B cell (primary cell): Measurements from ENCODE around the gene TNFRSF1A. TPM values are rescaled to one million over a fixed set of nuclear protein-coding genes. Genes with fewer than 3 reads are reported as not detected.

ENCODE experiments used
- ATAC-seq: fragments of 200-7000 bp; cut with Tn5 transposase; one replicate; pipeline ENCODE4 v1.10.0; 2021; ENCODE audit warnings: low read depth, mild to moderate bottlenecking, moderate number of reproducible peaks, moderate library complexity
- CTCF ChIA-PET: fragments of 350-600 bp; sonication (Branson Sonifier 250); formaldehyde crosslinking; loops from one replicate; lab custom pipeline; 2021; ENCODE audit warnings: antibody characterized with exemption, inconsistent platforms; lab: Charles Lee
- POLR2A ChIA-PET: fragments of 350-600 bp; sonication (Branson Sonifier 250); formaldehyde crosslinking; loops from one replicate; lab custom pipeline; 2021; ENCODE audit warnings: antibody characterized with exemption; lab: Charles Lee
- DNase-seq: peaks from one replicate; pipeline ENCODE4 v3.0.0; 2013
- H2AFZ ChIP-seq: 2 replicates; pipeline ENCODE4 v1.6.1; 2012; ENCODE audit warnings: mild to moderate bottlenecking, low read depth, low read length; ENCODE audit not compliant: insufficient read depth, poor library complexity, severe bottlenecking
- H3K27ac ChIP-seq, 2 donors: 1 replicate in 1 of 2; 2 replicates in 1 of 2; pipeline ENCODE4 v1.5.1; 2012 to 2013; ENCODE audit warnings: low read length in 2 of 2, mild to moderate bottlenecking in 2 of 2, moderate library complexity in 1 of 2
- H3K27me3 ChIP-seq, 4 experiments: fragments of 200-600 bp in 1 of 4; sonication (generic) in 1 of 4; replicated peaks in 1 of 4; 1 replicate in 2 of 4; 2 replicates in 2 of 4; pipeline versions ENCODE4 v1.6.1 to v1.7.0; 2013 to 2016; ENCODE audit warnings: low read length in 3 of 4, mild to moderate bottlenecking in 2 of 4, mixed read lengths in 1 of 4, moderate library complexity in 1 of 4; ENCODE audit not compliant: insufficient read depth in 4 of 4, control insufficient read depth in 3 of 4; ENCODE audit errors: control extremely low read depth in 1 of 4
- H3K36me3 ChIP-seq, 2 experiments: replicated peaks in 1 of 2; 1 replicate in 1 of 2; 2 replicates in 1 of 2; pipeline versions ENCODE4 v1.6.1 to v1.7.1; 2013; ENCODE audit warnings: low read length in 1 of 2; ENCODE audit not compliant: insufficient read depth in 2 of 2, control insufficient read depth in 1 of 2; ENCODE audit errors: control extremely low read depth in 1 of 2, extremely low read depth in 1 of 2
- H3K4me1 ChIP-seq, 2 donors: fragments of 200-600 bp in 1 of 2; sonication (generic) in 1 of 2; 1 replicate in 1 of 2; 2 replicates in 1 of 2; pipeline versions ENCODE4 v1.5.1 to v1.6.1; 2013 to 2017; ENCODE audit warnings: low read length in 2 of 2; ENCODE audit not compliant: control insufficient read depth in 2 of 2, insufficient read depth in 2 of 2
- H3K4me2 ChIP-seq: replicated peaks from 2 replicates; pipeline ENCODE3; 2012; ENCODE audit warnings: mild to moderate bottlenecking, low read depth, low read length; ENCODE audit not compliant: poor library complexity, severe bottlenecking
- H3K4me3 ChIP-seq, 5 experiments: fragments of 200-600 bp in 1 of 5; sonication (generic) in 1 of 5; 1 replicate in 3 of 5; 2 replicates in 2 of 5; pipeline versions ENCODE4 v1.5.1 to v1.7.0; 2011 to 2016; ENCODE audit warnings: low read length in 4 of 5, mild to moderate bottlenecking in 4 of 5, low read depth in 2 of 5, control low read depth in 1 of 5, moderate library complexity in 1 of 5; ENCODE audit not compliant: insufficient read depth in 1 of 5; ENCODE audit errors: control extremely low read depth in 1 of 5, extremely low read depth in 1 of 5
- H3K79me2 ChIP-seq: fragments of 200-600 bp; sonication (generic); one replicate; pipeline ENCODE4 v1.6.0; 2016; ENCODE audit warnings: low read length; ENCODE audit not compliant: control insufficient read depth, insufficient read depth
- H3K9ac ChIP-seq: fragments of 200-600 bp; sonication (generic); 2 replicates; pipeline ENCODE4 v1.6.1; 2017; ENCODE audit warnings: mild to moderate bottlenecking, low read length, moderate library complexity
- H3K9me3 ChIP-seq, 3 donors: one replicate each; pipeline versions ENCODE4 v1.6.1 to v1.7.1; 2013; ENCODE audit warnings: low read length in 2 of 3; ENCODE audit not compliant: control insufficient read depth in 2 of 3, insufficient read depth in 1 of 3; ENCODE audit errors: control extremely low read depth in 1 of 3
- H4K20me1 ChIP-seq: 2 replicates; pipeline ENCODE4 v1.6.0; 2012; ENCODE audit warnings: mild to moderate bottlenecking, low read length; ENCODE audit not compliant: insufficient read depth, control insufficient read depth, poor library complexity, severe bottlenecking
- H3K27ac Mint-ChIP-seq: one replicate; pipeline ENCODE4 v1.8.0; 2021; ENCODE audit warnings: mixed read lengths
- H3K27me3 Mint-ChIP-seq: one replicate; pipeline ENCODE4 v1.8.0; 2021; ENCODE audit warnings: mixed read lengths
- H3K4me1 Mint-ChIP-seq: one replicate; pipeline ENCODE4 v1.8.0; 2021; ENCODE audit warnings: mixed read lengths
- H3K4me3 Mint-ChIP-seq: one replicate; pipeline ENCODE4 v1.8.0; 2021; ENCODE audit warnings: mixed read lengths
- H3K9me3 Mint-ChIP-seq: one replicate; pipeline ENCODE4 v1.8.0; 2022; ENCODE audit warnings: mixed read lengths; ENCODE audit not compliant: insufficient read depth
- CTCF ChIP-seq: fragments of 200-600 bp; IDR thresholded peaks from one replicate; pipeline ENCODE4 v1.8.0; 2022; ENCODE audit warnings: antibody characterized with exemption, mild to moderate bottlenecking
- EZH2 ChIP-seq: IDR thresholded peaks from 2 replicates; pipeline ENCODE4 v1.6.1; 2012; ENCODE audit warnings: borderline replicate concordance, low read depth, mild to moderate bottlenecking, moderate library complexity, low read length; ENCODE audit not compliant: insufficient read depth, poor library complexity, severe bottlenecking
- WGBS: methylation state at CpG from one replicate; pipeline ENCODE4 v1.1.5; 2013; ENCODE audit warnings: missing lambda C conversion rate; ENCODE audit not compliant: insufficient coverage; 5-methylcytosine and 5-hydroxymethylcytosine counted together
- intact Hi-C: fragments of 100-400 bp; cut with micrococcal nuclease; formaldehyde crosslinking; loops from one replicate; pipeline ENCODE4 v1.10.0; 2022
- polyA plus RNA-seq: library from polyadenylated mRNA; depleted of rRNA; stranded (reverse); fragments of >200 nt; gene quantifications from 2 replicates; pipeline ENCODE4 v1.2.3, GENCODE V29; 2012
- total RNA-seq, 2 donors: library from RNA; stranded (reverse); fragments of 120-200 nt in 1 of 2; gene quantifications; 1 replicate in 1 of 2; 2 replicates in 1 of 2; pipeline versions ENCODE4 v1.2.3 to v1.2.4, GENCODE V29; 2013 to 2022

TNFRSF1A gene
- total and polyA plus RNA-seq, 2 donors (not counting 1 experiment from before 2014, with no cell fraction given) = 0.59 to 1.6 TPM

- H3K9ac ChIP-seq = no peak overlapping the region
- peaks cover 16% of the 10 kb centered on the region for H4K20me1 ChIP-seq
- no peak for ATAC-seq
- H3K79me2 ChIP-seq = no peaks in the 10 kb centered on the region
- 96% methylated on average over 70 of the region's 75 CpGs for WGBS
- CTCF ChIA-PET = no interaction called here
- intact Hi-C loops = no loop called here
- Mint-ChIP-seq H3K4me3 (no peak overlapping the region), H3K27ac (no peak overlapping the region), H3K9me3 (no peaks in the 10 kb centered on the region), H3K4me1 (peaks cover 23% of the 10 kb centered on the region), H3K27me3 (peaks cover 67% of the 10 kb centered on the region)
- H3K9me3 ChIP-seq = peaks cover 0 to 38% (median 0%) of the 10 kb centered on the region in 3 donors
- DNase-seq = no peak
- peak overlapping the region; percentile 40 for H3K4me2 ChIP-seq
- H3K4me3 ChIP-seq = no peak overlapping the region
- no peak overlapping the region for H3K27ac ChIP-seq
- no peak for TF ChIP-seq EZH2
- no peak for TF ChIP-seq CTCF
- peaks cover 0 to 71% (median 50%) of the 10 kb centered on the region in 4 experiments for H3K27me3 ChIP-seq
- no peak overlapping the region for H2AFZ ChIP-seq
- POLR2A ChIA-PET = interaction anchor here (0.6 kb wide), 1 partner anchor 260 kb away, joined by 4 read pairs; no protein-coding TSS in a partner anchor
- H3K36me3 ChIP-seq = no peaks in the 10 kb centered on the region
- peaks cover 24 to 36% of the 10 kb centered on the region in 2 donors for H3K4me1 ChIP-seq
These were observed 12.8 kb downstream of the TNFRSF1A start for GRCh38 chr12:6328945-6329702.
